HG03521 (cell line): ENCODE data around the gene CRTC3.
A peak's percentile ranks its signal among the peaks of the same experiment; 100 is the strongest.
"Not testable (repeated sequence)": the region's sequence is repeated elsewhere in the genome, so short reads cannot be mapped to it uniquely, and the experiment has no call there.

Source experiments
- ATAC-seq: cut with Tn5 transposase; IDR thresholded peaks from one replicate; pipeline ENCODE4 v1.9.1; 2021; ENCODE audit warnings: mild to moderate bottlenecking, moderate library complexity; ENCODE audit not compliant: unreplicated experiment

The CRTC3 gene

DNA sequence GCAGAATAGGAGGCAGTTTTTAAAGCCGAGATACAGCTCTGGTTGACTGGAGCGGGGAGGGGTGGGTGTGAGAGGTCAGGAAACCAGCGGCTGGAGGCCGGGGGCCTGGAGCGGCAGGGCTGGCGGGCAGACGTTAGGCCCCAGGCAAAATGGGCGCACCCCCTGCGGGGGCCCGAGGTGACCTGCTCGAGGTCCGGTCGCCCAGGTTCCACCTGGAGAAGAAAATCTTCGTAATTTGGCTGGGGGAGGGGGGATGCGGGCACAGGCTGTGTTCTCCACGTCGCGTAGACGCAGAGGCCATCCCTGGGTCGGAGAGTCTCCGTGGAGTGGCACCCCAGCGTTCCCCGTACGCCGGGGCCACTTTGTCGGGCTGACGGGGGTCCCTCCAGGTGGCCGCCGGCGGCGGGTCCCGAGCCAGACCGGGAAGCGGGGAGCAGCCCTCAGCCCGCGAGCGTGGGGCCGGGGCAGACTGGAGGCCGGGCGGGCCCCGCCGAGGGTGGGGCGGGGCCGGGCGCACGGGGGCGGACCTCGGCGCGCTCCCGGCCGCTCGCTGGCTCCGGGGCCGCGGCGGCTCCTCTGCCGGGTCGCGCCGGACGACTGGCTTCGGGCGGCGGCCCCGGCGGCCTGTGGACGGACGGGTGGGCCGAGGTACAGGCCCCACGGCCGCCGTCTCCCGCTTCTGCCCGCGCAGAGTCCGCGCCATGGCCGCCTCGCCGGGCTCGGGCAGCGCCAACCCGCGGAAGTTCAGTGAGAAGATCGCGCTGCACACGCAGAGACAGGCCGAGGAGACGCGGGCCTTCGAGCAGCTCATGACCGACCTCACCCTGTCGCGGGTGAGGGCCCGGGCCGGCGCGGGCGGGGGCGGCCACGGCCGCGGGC, at the start of gene CRTC3:
Gene CRTC3, plus strand, starts transcription at position 553 of the 879 bp plus-strand sequence. Its CDS starts 149 bp downstream, at position 702.
- peak; percentile 69 for ATAC-seq

DNA sequence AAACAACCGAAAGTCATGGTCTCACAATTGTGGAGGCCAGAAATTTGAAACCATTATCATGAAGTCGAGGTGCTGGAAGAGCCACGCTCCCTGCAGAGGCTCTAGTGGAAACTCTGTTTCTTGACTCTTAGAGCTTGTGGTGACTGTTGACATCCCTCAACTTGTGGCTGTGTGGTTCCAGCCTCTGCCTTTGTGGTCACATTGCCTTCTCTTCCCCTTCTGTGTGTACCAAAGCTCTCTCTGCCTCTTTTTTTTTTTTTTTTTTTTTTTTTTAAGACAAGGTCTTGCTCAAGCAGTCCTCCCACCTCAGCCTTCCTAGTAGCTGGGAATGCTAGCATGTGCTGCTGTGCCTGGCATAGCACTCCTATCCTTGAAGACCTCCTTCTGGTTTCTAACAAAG, 48.7 kb upstream of the CRTC3 start:
- ATAC-seq = no peak

DNA sequence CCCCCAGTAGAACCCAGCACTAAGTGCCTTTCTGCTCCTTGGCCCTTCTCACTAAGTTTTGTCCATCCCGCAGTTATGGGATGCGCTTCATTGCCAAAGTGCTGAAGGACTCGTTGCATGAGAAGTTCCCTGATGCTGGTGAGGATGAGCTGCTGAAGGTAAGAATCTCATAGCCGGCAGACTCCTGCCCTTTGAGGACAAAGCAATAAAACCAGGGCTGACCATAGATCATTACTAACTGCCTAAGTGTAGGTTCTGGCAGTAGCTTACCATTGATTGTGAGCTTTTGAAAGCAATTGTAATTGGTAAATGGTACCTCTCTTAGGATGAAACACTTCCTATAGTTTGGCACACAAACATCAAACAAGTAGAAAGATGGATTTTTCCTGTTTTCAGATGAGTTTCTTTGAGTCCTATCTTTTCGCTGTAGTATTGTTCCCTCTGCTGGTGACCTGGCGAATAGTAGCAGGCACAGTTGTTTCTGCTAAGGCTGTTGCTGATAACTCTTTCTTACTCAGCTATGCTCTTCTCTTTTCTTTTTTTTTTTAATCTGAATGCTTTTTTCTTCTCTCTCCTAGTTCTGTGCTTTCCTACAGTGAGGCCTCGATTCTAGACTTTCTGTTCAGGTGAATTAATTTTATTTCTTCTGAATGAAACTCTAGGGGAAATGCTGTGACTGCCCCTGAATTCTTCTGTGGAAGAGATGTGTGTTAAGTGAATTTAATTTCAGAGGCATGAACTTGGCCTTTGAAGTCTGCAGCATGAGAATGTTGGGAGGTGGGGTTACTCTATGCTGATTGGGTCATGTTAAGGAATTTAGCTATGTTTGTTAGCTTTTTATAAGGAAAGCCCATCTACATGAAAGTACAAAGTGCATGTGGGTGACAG, 47.4 kb upstream of the CRTC3 start:
- no peak for ATAC-seq

- no peak for ATAC-seq
Observed at GRCh38 chr15:90483012-90483307, 46.8 kb upstream of the CRTC3 start.

DNA sequence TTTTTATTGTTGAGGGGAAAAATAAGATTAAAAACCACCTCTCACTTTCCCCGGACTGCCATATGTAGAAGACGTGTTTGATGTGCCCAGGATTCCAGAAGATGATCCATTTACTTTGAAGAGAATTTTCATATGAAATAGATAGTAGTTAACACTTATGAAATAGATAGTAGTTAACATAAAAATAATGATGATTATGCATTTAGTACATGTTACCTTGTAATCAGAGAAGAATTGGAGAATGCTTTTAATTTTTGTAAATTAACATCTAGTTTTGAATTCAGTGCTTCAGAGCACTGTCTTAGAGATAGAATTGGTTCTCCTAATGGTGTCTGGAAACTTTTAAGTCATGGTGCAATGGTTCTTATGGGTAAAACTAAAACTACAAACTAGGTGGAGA, 46.1 kb upstream of the CRTC3 start:
- no peak for ATAC-seq

GRCh38 chr15:90487186-90487585, 42.5 kb upstream of the CRTC3 start:
- ATAC-seq = no peak

DNA sequence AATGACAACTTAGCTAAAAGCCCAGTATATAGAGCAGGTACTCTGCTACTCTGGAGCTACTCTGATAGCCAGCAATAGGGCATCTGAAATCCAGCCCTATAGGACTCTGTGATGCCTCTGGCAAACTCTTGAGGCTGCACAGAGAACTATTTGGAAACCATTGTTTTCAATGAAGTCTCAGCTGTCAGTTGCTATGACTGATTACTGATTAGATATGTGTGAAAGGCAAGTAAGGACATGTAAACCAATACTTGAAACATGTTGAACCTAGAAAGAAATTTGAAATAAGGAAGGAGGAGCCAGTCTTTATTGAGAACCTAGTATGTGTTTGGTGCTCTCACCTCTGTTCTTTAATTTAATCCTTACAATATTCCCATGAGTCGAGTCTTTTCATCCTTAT, 40.2 kb upstream of the CRTC3 start:
- ATAC-seq = no peak

DNA sequence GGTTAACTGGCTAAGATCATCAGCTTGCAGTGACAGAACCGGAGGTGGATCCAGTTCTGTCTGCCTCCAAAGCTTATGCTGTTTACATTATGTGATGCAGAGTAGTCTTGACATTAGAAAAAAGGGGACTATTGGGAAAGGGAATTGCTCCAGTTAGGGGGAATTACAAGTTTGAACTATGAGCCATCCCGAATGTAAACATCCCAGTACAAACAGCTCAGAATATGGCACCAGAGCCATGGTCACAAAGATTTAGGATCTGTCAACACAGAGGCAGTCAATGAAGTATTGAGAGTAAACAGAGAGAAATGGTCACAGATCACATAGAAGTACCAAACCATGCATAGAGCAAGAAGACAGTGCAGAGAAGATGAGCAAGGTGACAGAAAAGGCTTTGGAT, 39.8 kb upstream of the CRTC3 start:
- ATAC-seq = no peak

GRCh38 chr15:90493647-90494046, 36.1 kb upstream of the CRTC3 start:
- ATAC-seq = no peak

- ATAC-seq = no peak
Observed at GRCh38 chr15:90495067-90495466, 34.7 kb upstream of the CRTC3 start.

DNA sequence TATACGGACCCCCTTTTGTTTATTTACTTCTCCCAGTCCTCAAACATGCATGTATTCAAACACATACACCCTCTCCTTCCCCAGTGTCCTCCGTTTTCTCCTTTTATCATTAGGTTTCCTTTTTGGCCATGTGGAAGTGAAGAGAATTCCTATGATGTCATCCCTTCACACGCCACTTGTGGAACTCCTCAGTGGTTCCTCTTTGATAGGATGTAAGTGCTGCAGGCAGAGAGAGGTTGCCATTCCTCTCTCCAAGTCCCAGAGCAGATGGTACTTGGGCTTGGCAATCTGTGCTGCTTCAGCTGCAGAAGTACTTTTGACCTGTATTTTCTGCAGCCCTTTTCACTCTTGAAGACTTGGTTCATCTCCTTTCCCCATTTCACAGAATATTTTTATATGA, 32.9 kb upstream of the CRTC3 start:
- ATAC-seq = no peak

DNA sequence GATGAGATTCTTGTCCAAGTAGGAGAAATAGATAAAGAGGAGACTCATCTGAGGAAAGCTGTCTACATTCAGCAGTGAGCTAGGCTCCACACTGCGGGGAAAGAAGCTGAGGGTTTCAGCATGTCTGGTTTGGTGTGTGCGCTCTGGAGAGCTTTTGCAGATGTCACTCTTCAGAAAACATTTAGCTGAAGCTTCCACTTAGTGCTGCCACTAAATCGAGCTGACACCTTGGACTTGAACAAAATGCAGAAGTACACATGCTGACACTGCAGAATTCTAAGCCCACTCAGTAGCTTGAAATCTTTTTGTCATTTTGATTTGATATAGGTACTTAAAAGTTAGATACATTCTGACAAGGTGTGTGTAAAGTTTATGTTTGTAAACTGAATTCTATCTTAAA, 32.3 kb upstream of the CRTC3 start:
- ATAC-seq = no peak

DNA sequence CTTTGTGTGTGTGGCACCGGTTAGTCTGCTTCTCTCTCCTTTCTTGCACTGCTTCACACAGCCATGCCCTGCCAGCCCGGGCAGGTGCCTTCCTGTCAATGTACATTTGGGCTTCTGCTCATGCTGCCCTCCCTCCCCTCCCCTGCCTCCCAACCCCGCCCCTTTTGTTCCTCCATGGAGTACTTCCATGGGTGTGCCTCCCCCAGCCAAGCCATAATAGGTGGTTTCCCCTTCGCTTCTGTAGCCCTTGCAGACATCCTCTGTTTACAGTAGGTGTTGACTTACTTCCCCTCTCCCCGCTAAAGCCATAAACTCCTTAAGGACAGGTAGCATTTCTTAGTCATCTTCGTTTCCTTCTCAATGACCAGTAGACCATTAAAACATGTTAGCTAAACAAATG, 31.8 kb upstream of the CRTC3 start:
- ATAC-seq = no peak

DNA sequence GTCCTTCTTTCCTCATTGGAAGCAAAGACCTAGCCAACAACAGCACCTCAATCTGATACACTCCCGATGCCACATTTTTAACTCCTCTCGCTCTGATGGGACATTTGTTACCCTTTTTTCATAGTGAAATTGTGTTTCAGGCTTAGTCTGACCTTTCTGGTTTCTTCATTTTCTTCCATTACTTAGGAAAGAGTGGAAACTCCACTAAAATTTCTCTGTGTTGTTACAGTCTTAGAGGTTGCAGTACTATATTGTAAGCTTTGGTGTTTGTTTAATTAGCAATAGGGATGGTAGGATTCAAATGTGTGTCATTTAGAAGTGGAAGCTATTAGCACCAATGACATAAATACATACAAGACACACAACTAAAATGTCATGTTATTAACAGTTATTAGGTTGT, 29.6 kb upstream of the CRTC3 start:
- no peak for ATAC-seq

DNA sequence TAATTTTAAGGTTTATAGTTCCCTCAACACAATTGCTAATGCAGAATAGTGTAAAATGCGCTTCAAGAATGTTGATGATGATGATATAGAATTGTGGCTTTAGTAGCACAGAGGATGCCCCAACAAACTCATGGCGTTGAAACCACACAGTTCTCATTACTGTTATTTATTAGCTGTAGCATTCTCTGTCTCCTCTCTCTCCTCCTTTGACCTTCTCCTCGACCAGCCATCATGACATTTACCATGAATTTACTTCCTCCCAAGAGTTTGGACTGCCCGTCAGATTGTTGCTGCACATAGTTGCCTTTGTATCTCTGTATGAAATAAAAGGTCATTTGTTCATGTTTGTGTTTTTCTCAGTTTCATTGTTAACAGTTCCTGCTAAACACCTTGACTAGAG, 27.8 kb upstream of the CRTC3 start:
- no peak for ATAC-seq

DNA sequence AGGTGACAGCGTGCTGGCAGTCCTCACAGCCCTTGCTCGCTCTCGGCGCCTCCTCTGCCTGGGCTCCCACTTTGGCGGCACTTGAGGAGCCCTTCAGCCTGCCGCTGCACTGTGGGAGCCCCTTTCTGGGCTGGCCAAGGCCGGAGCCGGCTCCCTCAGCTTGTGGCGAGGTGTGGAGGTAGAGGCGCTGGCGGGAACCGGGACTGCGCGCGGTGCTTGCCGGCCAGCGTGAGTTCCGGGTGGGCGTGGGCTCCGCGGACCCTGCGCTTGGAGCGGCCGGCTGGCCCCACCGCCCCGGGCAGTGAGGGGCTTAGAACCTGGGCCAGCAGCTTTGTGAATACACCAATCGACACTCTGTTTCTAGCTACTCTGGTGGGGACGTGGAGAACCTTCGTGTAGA, 18.9 kb upstream of the CRTC3 start:
- not testable (repeated sequence) for ATAC-seq

GRCh38 chr15:90511211-90511618, 18.5 kb upstream of the CRTC3 start:
- ATAC-seq = not testable (repeated sequence)

DNA sequence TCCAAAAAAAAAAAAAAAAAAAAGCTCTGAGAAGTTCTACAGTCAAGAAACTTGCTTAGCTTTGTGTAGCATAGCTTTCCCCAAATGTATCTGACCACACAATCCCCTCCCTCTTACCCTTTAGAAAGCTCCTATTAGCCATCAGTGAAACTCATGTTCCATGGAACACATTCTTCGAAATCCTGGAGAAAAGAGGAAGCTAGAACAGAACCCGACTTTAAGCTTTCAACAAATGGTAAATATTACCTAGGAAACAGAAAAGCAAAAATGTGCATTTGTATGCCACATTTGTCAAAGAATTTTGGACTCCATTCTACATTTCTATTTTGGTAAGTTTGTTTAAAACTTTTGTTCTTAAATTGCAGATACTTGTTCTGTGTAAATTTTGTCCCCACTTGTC, 17.4 kb upstream of the CRTC3 start:
- no peak for ATAC-seq

DNA sequence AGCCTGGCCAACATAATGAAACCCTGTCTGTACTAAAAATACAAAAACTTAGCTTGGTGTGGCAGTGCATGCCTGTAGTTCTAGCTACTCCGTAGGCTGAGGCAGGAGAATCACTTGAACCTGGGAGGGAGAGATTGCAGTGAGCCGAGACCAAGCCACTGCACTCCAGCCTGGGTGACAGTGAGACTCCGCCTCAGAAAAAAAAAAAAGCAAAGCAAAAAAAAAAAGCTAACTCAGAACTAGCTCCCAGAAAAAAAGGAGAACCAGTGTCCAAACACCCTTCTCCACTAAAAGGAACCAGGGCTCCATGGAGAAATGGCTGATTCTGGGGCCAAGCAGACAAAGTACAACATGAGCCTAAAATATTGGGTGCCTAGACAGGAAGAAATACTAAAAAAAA, 16.7 kb upstream of the CRTC3 start:
- no peak for ATAC-seq

- no peak for ATAC-seq
Observed at GRCh38 chr15:90513448-90513847, 16.3 kb upstream of the CRTC3 start.

- not testable (repeated sequence) for ATAC-seq
Observed at GRCh38 chr15:90513893-90514292, 15.8 kb upstream of the CRTC3 start.

- no peak for ATAC-seq
Observed at GRCh38 chr15:90519688-90520087, 10.0 kb upstream of the CRTC3 start.
